Right cardiac atrium (tissue), 5 donors: ENCODE results near the gene SEPTIN1. TPM values are rescaled to one million over a fixed set of nuclear protein-coding genes. Genes with fewer than 3 reads are reported as not detected.

ENCODE experiments used
- polyA plus RNA-seq: library from polyadenylated mRNA; stranded (reverse); fragments of 200-250 nt; gene quantifications from one replicate; pipeline ENCODE4 v1.2.3, GENCODE V29; 2013
- total RNA-seq, 4 donors: library from RNA; stranded (reverse); fragmentation: NEBNext Ultra II Directional; extraction: Animal tissue kit (Norgen Biotek cat#: 25700); gene quantifications; one replicate each; pipeline ENCODE4 v1.2.1, GENCODE V29; 2021
- donor health status: healthy with polysubstance abuse.
- donor health status: DM: no; HTN: yes; CAD: no.
- donor health status: DM: no; HTN: no; CAD: no.
- donor health status: DM: no; HTN: yes; CAD: no; lungs with severe emphysema.
- donor health status: DM: yes; HTN: yes; CAD: no.

Gene SEPTIN1
- total and polyA plus RNA-seq, 5 donors, result 1.1 to 3.6 (median 1.8) TPM

Other genes starting within 250 kb of the SEPTIN1 start
- gene CORO1A, start 199.0 kb downstream of the SEPTIN1 start, total RNA-seq, result 10 to 100 TPM; 10.3 to 22.4 (median 14.6) TPM
- 7.3 TPM for gene CORO1A, start 199.0 kb downstream of the SEPTIN1 start, polyA plus RNA-seq
- gene BOLA2B, start 188.9 kb downstream of the SEPTIN1 start, total RNA-seq, result 10 to 100 TPM; 75.2 to 89.6 (median 84.6) TPM
- 184 TPM for gene BOLA2B, start 188.9 kb downstream of the SEPTIN1 start, polyA plus RNA-seq
- 10 to 100 TPM in 2 of 4 donors, 1 to 10 TPM in 2; 8.9 to 20.8 (median 13.9) TPM for gene SLX1A, start 188.7 kb downstream of the SEPTIN1 start, total RNA-seq
- 24.6 TPM for gene SLX1A, start 188.7 kb downstream of the SEPTIN1 start, polyA plus RNA-seq
- gene SULT1A3, start 183.3 kb downstream of the SEPTIN1 start, total RNA-seq, result 10 to 100 TPM in 3 of 4 donors, 1 to 10 TPM in 1; 9.6 to 14.0 (median 10.8) TPM
- 10.0 TPM for gene SULT1A3, start 183.3 kb downstream of the SEPTIN1 start, polyA plus RNA-seq
- gene NPIPB13, start 134.1 kb downstream of the SEPTIN1 start, total RNA-seq, result 1 to 10 TPM; 3.1 to 5.3 (median 4.3) TPM
- 2.0 TPM for gene NPIPB13, start 134.1 kb downstream of the SEPTIN1 start, polyA plus RNA-seq
- gene CD2BP2, start 27.3 kb downstream of the SEPTIN1 start, total RNA-seq, result 10 to 100 TPM; 43.0 to 50.9 (median 45.1) TPM
- 31.8 TPM for gene CD2BP2, start 27.3 kb downstream of the SEPTIN1 start, polyA plus RNA-seq
- gene TBC1D10B, start 12.1 kb downstream of the SEPTIN1 start, total RNA-seq, result 10 to 100 TPM; 23.4 to 27.7 (median 25.4) TPM
- 19.1 TPM for gene TBC1D10B, start 12.1 kb downstream of the SEPTIN1 start, polyA plus RNA-seq
- gene MYL11, start 7.8 kb downstream of the SEPTIN1 start, total RNA-seq, result under 1 TPM in 2 of 4 donors, not detected in 2; 0.35 to 0.94 TPM
- 0.86 TPM for gene MYL11, start 7.8 kb downstream of the SEPTIN1 start, polyA plus RNA-seq
- 1 to 10 TPM; 6.2 to 8.0 (median 7.5) TPM for gene ZNF48, start 12.9 kb upstream of the SEPTIN1 start, total RNA-seq
- 3.6 TPM for gene ZNF48, start 12.9 kb upstream of the SEPTIN1 start, polyA plus RNA-seq
- 10 to 100 TPM in 1 of 4 donors, 1 to 10 TPM in 3; 4.4 to 11.9 (median 7.0) TPM for gene ZNF771, start 25.0 kb upstream of the SEPTIN1 start, total RNA-seq
- 5.0 TPM for gene ZNF771, start 25.0 kb upstream of the SEPTIN1 start, polyA plus RNA-seq
- 10 to 100 TPM; 26.9 to 46.2 (median 30.5) TPM for gene DCTPP1, start 47.5 kb upstream of the SEPTIN1 start, total RNA-seq
- gene DCTPP1, start 47.5 kb upstream of the SEPTIN1 start, polyA plus RNA-seq, result 20.9 TPM
- gene SEPHS2, start 63.3 kb upstream of the SEPTIN1 start, total RNA-seq, result 10 to 100 TPM; 34.8 to 41.1 (median 36.4) TPM
- gene SEPHS2, start 63.3 kb upstream of the SEPTIN1 start, polyA plus RNA-seq, result 29.4 TPM
- gene ITGAL, start 90.2 kb upstream of the SEPTIN1 start, total RNA-seq, result 1 to 10 TPM in 3 of 4 donors, under 1 TPM in 1; 0.82 to 4.8 (median 1.9) TPM
- 0.61 TPM for gene ITGAL, start 90.2 kb upstream of the SEPTIN1 start, polyA plus RNA-seq
- gene ZNF768, start 144.0 kb upstream of the SEPTIN1 start, total RNA-seq, result 10 to 100 TPM; 40.9 to 65.6 (median 52.5) TPM
- 66.7 TPM for gene ZNF768, start 144.0 kb upstream of the SEPTIN1 start, polyA plus RNA-seq
- 10 to 100 TPM in 3 of 4 donors, 1 to 10 TPM in 1; 9.1 to 14.6 (median 12.6) TPM for gene ZNF747, start 152.3 kb upstream of the SEPTIN1 start, total RNA-seq
- 10.3 TPM for gene ZNF747, start 152.3 kb upstream of the SEPTIN1 start, polyA plus RNA-seq
- 10 to 100 TPM in 3 of 4 donors, 1 to 10 TPM in 1; 9.6 to 12.5 (median 12.3) TPM for gene ZNF764, start 175.8 kb upstream of the SEPTIN1 start, total RNA-seq
- gene ZNF764, start 175.8 kb upstream of the SEPTIN1 start, polyA plus RNA-seq, result 7.0 TPM
- 10 to 100 TPM; 10.8 to 16.1 (median 13.9) TPM for gene ZNF688, start 189.2 kb upstream of the SEPTIN1 start, total RNA-seq
- gene ZNF688, start 189.2 kb upstream of the SEPTIN1 start, polyA plus RNA-seq, result 12.9 TPM
- gene ZNF785, start 203.1 kb upstream of the SEPTIN1 start, total RNA-seq, result 1 to 10 TPM; 7.9 to 9.7 (median 9.2) TPM
- gene ZNF785, start 203.1 kb upstream of the SEPTIN1 start, polyA plus RNA-seq, result 4.3 TPM
- 1 to 10 TPM; 5.6 to 7.1 (median 6.3) TPM for gene ZNF689, start 227.8 kb upstream of the SEPTIN1 start, total RNA-seq
- 3.3 TPM for gene ZNF689, start 227.8 kb upstream of the SEPTIN1 start, polyA plus RNA-seq